ENCODE data around the gene NTN3.

The NTN3 gene

DNA sequence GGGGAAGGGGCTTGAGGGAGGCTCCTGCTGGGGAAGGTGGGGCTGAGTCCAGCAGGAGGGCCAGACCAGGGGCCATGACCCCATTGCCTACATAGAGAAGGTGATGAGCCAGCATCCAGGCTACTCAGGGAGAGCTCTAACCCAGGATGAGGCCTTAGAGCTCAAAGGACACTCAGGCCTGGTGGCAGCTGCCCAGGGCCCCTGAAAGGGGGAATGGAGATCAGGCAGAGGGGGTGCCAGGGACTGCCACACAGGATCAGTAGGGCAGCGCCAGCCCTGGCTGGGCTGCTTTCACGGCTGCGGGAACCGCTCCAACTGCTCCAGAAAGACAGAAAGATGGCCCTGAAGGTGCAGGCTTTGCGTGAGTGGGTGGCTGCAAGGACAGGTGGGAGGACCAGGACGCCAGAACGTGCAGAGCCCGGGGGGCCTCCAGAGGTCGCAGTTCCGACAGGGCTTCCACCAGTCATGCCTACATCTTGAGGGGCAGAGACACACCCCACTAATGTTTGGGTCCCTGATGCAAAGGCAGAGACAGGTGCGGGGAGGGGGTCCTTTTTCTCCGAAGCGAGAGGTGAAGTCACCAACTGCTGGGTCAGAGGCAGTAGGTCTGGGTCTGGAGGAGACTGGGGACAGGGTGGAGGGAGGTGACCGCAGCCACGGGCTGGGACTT lies 41.8 kb downstream of the NTN3 start:
- in situ Hi-C loops (cut with MboI; ENCODE audit: low sequenced_read_pairs) = no loop called here

GRCh38 chr16:2513405-2514332 lies 42.6 kb downstream of the NTN3 start, which contains the start of gene ATP6V0C:
ATP6V0C (plus strand) TSS chr16:2513952; CDS start chr16:2514104, 152 bp downstream.
- in situ Hi-C loops (cut with MboI; ENCODE audit: low sequenced_read_pairs) = no loop called here

DNA sequence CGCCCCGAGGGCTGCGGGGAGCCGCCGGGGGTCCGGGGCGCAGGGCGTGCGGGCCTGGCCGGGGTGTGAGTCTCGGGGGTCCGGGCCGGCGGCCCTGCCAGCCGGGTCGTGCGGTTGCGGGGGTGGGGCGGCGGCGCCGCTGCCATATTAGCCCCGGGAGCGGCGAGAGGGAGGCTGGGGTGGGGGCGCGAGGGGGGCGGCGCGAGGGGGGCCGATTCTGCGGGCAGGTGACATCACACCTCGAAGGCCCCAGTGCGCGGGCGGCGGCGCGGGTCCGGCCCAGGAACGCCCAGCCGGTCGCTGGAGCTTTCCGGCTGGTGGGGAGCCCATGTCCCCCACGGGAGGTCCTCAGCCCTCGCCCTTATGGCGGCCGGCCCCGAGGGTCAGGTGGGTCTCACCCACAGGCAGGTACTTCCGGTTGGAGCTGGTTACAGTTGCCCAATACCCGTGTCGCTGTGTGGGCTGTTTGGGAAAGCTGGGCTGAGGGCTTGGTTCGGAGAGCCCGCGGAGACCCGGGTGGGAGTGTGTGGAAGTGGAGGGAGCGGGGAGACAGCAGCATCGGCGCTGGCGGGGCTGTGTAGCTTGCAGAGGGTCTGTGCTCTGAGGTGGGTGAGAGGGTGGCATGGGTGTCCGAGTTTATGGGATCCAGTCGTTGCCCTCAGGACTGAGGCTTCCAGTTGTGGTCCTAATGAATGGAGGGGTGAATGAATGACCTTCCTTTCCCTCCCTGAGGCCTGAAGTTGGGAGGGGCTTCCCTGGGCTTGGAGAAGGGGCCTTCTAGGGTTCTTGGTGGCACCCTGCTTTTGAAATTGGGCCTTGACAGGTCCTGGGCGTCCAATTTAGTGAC lies 43.5 kb downstream of the NTN3 start:
- in situ Hi-C loops (cut with MboI; ENCODE audit: low sequenced_read_pairs) = no loop called here

- in situ Hi-C loops (cut with MboI; ENCODE audit: low sequenced_read_pairs) = no loop called here
These were observed 44.2 kb downstream of the NTN3 start for GRCh38 chr16:2515180-2515851.

GRCh38 chr16:2516391-2517240 lies 45.5 kb downstream of the NTN3 start:
- in situ Hi-C loops (cut with MboI; ENCODE audit: low sequenced_read_pairs) = no loop called here

- in situ Hi-C loops (cut with MboI; ENCODE audit: low sequenced_read_pairs) = no loop called here
These were observed 47.0 kb downstream of the NTN3 start for GRCh38 chr16:2517954-2518605.

DNA sequence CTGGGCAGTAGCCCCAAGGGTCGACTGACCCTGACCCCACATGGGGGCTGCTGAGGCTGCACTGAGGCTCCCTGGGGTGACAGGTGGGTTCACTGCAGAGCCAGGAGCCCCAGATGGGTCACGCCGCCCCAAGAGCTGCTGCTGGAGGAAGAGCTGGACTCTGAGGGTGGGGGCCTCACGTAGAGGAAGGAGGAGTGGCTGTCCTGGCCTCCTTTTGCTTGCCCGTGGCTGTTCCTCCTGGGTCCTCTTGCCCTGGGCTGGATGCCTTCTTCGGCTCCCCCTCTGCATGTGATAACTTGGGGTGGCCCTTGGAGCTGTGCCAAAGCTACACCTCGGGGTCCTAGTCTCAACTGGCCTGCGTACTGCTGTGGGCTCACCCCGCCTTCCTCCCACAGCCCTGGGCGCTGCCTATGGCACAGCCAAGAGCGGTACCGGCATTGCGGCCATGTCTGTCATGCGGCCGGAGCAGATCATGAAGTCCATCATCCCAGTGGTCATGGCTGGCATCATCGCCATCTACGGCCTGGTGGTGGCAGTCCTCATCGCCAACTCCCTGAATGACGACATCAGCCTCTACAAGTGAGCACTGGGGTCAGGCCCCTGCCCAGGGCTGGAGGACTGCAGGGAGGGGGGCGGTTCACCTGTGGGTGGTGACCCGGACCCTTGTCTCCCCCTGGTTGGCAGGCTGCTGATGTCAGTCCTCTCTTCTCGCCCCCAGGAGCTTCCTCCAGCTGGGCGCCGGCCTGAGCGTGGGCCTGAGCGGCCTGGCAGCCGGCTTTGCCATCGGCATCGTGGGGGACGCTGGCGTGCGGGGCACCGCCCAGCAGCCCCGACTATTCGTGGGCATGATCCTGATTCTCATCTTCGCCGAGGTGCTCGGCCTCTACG lies 48.0 kb downstream of the NTN3 start:
- in situ Hi-C loops (cut with MboI; ENCODE audit: low sequenced_read_pairs) = no loop called here

DNA sequence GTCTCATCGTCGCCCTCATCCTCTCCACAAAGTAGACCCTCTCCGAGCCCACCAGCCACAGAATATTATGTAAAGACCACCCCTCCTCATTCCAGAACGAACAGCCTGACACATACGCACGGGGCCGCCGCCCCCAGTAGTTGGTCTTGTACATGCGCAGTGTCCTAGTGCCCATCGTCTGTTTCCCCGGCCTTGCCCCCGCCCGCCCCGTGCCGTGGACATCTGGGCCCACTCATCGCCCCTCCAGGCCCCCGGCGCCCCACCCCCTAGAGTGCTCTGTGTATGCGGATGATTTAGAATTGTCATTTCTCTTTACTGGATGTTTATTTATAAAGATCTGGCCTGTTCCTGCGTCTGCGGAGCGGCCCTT lies 48.6 kb downstream of the NTN3 start:
- in situ Hi-C loops (cut with MboI; ENCODE audit: low sequenced_read_pairs) = no loop called here

- in situ Hi-C loops (cut with MboI; ENCODE audit: low sequenced_read_pairs) = no loop called here
These were observed 49.1 kb downstream of the NTN3 start, which contains the start of gene AMDHD2 for GRCh38 chr16:2520097-2520783. AMDHD2 (plus strand) TSS chr16:2520371; CDS start chr16:2520459, 88 bp downstream.

DNA sequence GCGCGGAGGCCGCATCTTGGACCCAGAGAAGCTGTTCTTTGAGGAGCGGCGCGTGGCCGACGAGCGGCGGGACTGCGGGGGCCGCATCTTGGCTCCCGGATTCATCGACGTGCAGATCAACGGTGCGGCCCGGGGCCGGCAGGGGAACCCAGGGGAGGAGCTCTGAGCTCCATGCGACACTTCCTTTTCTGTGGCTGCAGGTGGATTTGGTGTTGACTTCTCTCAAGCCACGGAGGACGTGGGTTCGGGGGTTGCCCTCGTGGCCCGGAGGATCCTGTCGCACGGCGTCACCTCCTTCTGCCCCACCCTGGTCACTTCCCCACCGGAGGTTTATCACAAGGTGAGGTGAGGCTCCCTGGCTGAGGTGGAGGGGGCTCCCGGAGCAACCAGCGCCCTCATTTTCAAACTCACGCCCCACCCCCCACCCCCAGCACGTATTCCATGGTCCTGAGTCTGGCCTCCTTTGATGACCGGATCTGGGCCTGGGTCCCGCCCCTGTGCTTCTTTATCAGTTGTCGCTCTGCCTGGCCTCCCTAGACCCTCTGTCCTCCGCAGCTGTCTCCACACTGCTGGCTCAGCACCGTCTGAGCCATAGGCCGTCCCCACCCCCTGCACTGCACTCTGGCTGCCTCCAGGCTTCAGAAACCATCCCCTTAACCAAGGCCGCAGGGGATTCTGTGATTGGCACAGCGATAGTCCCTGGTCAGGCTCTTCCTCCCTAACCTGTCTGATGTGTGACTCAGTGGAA lies 49.9 kb downstream of the NTN3 start:
- in situ Hi-C loops (cut with MboI; ENCODE audit: low sequenced_read_pairs) = no loop called here
